HFFc6 (cell line): ENCODE results near the gene VGLL4. TPM values are rescaled to one million over a fixed set of nuclear protein-coding genes. Genes with fewer than 3 reads are reported as not detected.
A peak's percentile ranks its signal among the peaks of the same experiment; 100 is the strongest.

Source experiments
- DNase-seq: peaks from one replicate; pipeline ENCODE4 v3.0.0-alpha.2; 2018
- H3K27ac Mint-ChIP-seq: 2 replicates; pipeline ENCODE4 v1.8.0; 2020; ENCODE audit warnings: mild to moderate bottlenecking, mixed read lengths
- H3K27me3 Mint-ChIP-seq: 2 replicates; pipeline ENCODE4 v1.8.0; 2021; ENCODE audit warnings: mild to moderate bottlenecking, moderate library complexity, mixed read lengths; ENCODE audit not compliant: insufficient read depth
- H3K36me3 Mint-ChIP-seq: 2 replicates; pipeline ENCODE4 v1.8.0; 2021; ENCODE audit warnings: low read depth, mixed read lengths
- H3K4me1 Mint-ChIP-seq: 2 replicates; pipeline ENCODE4 v1.8.0; 2020; ENCODE audit warnings: low read depth, mixed read lengths
- H3K4me3 Mint-ChIP-seq: 2 replicates; pipeline ENCODE4 v1.8.0; 2020; ENCODE audit warnings: mild to moderate bottlenecking, moderate library complexity, mixed read lengths
- H3K9me3 Mint-ChIP-seq: 2 replicates; pipeline ENCODE4 v1.8.0; 2020; ENCODE audit warnings: mild to moderate bottlenecking, mixed read lengths
- CTCF ChIP-seq: fragments of 200-600 bp; sonication (generic); IDR thresholded peaks from 2 replicates; pipeline ENCODE4 v1.5.0; 2021; ENCODE audit warnings: antibody characterized with exemption, mild to moderate bottlenecking
- total RNA-seq, 6 experiments: library from RNA; stranded (reverse); fragmentation: NEBNext Ultra II Directional; extraction: Animal tissue kit (Norgen Biotek cat#: 25700); gene quantifications; 2 replicates in 1 of 6; 3 replicates in 5 of 6; pipeline ENCODE4 v1.2.3, GENCODE V29; 2021

Gene VGLL4
- total RNA-seq, 6 experiments from 2014 or later, result 31.6 to 42.2 (median 33.8) TPM

GRCh38 chr3:11548721-11549131 is 95.0 kb downstream of the VGLL4 start:
- H3K9me3 Mint-ChIP-seq, result no peaks in the 10 kb centered on the region; the same call in 1 of the 2 replicates
- peak overlapping the region; percentile 85 for H3K27ac Mint-ChIP-seq
- DNase-seq, result peak; percentile 79
- peaks cover 48% of the 10 kb centered on the region for H3K36me3 Mint-ChIP-seq
- TF ChIP-seq CTCF, result no peak
- peak overlapping the region; percentile 56 for H3K4me3 Mint-ChIP-seq
- peaks cover 5% of the 10 kb centered on the region for H3K27me3 Mint-ChIP-seq
- peaks cover 44% of the 10 kb centered on the region for H3K4me1 Mint-ChIP-seq

- peaks cover 40% of the 10 kb centered on the region for H3K36me3 Mint-ChIP-seq
- H3K9me3 Mint-ChIP-seq, result no peaks in the 10 kb centered on the region; the same call in 1 of the 2 replicates
- no peak for DNase-seq
- no peak overlapping the region for H3K27ac Mint-ChIP-seq
- TF ChIP-seq CTCF, result no peak
- H3K4me1 Mint-ChIP-seq, result peaks cover 41% of the 10 kb centered on the region
- H3K4me3 Mint-ChIP-seq, result no peak overlapping the region
- peaks cover 5% of the 10 kb centered on the region; the same call in 1 of the 2 replicates for H3K27me3 Mint-ChIP-seq
These were observed 96.2 kb downstream of the VGLL4 start for GRCh38 chr3:11547498-11547897.

DNA sequence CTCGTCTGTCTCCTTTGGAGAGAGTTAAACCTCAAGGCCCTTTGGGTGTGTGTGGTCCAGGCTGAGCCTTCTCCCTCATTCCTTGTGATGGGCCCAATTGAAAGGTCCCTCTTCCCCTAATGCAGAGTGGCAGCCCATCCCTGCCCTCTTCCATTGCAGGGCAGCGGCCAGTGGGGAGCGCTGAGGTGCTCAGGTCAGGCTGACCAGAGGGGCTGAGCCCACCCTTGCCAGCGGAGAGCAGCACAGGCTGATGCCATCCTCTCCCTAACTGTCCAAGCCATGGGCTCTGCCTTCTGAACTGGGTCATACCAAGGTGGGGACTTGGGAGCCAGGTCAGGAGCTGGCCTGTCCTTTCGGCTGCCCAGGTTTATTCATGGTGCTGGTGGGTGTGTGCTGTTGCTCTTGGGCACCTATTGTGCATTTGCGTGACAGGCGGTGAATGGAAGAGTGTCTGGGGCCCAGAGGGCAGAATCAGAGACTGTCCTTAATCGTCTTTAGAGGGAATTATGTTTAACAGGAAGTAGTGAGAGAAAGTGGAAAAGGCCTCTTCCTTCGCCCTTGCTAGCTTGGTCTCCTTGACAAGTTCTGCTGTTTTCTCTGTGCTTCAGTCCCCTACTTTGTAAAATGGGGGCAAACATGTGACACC is 96.9 kb downstream of the VGLL4 start:
- Mint-ChIP-seq H3K27ac (no peak overlapping the region; the same call in 1 of the 2 replicates), H3K9me3 (no peaks in the 10 kb centered on the region; the same call in 1 of the 2 replicates), H3K4me1 (peaks cover 34% of the 10 kb centered on the region), H3K4me3 (no peak overlapping the region), H3K27me3 (peaks cover 3% of the 10 kb centered on the region; the same call in 1 of the 2 replicates), H3K36me3 (peaks cover 34% of the 10 kb centered on the region)
- no peak for TF ChIP-seq CTCF
- DNase-seq, result no peak

GRCh38 chr3:11545186-11545851 is 98.4 kb downstream of the VGLL4 start:
- no peak overlapping the region for H3K4me3 Mint-ChIP-seq
- H3K27ac Mint-ChIP-seq, result no peak overlapping the region
- DNase-seq, result no peak
- no peak for TF ChIP-seq CTCF
- peaks cover 23% of the 10 kb centered on the region for H3K4me1 Mint-ChIP-seq
- peaks cover 3% of the 10 kb centered on the region; the same call in 1 of the 2 replicates for H3K27me3 Mint-ChIP-seq
- H3K9me3 Mint-ChIP-seq, result no peaks in the 10 kb centered on the region; the same call in 1 of the 2 replicates
- H3K36me3 Mint-ChIP-seq, result peaks cover 24% of the 10 kb centered on the region

GRCh38 chr3:11544412-11545181 is 99.1 kb downstream of the VGLL4 start:
- DNase-seq, result no peak
- H3K4me3 Mint-ChIP-seq, result no peak overlapping the region
- H3K4me1 Mint-ChIP-seq, result peaks cover 16% of the 10 kb centered on the region
- H3K27ac Mint-ChIP-seq, result no peak overlapping the region
- no peaks in the 10 kb centered on the region; the same call in 1 of the 2 replicates for H3K9me3 Mint-ChIP-seq
- TF ChIP-seq CTCF, result no peak
- peaks cover 3% of the 10 kb centered on the region; the same call in 1 of the 2 replicates for H3K27me3 Mint-ChIP-seq
- H3K36me3 Mint-ChIP-seq, result peaks cover 21% of the 10 kb centered on the region
